Astrocyte of the cerebellum (primary cell): Measurements from ENCODE around the gene DERL3.
"Not testable (repeated sequence)": the region's sequence is repeated elsewhere in the genome, so short reads cannot be mapped to it uniquely, and the experiment has no call there.

Experiments
- DNase-seq: peaks from one replicate; pipeline ENCODE4 v3.0.0-alpha.2; 2011; ENCODE audit warnings: low read depth
- H3K4me3 ChIP-seq: 2 replicates; pipeline ENCODE4 v1.5.1; 2011; ENCODE audit warnings: mild to moderate bottlenecking, low read depth, low read length, moderate library complexity
- in situ Hi-C: cut with HindIII; loops from 2 replicates; pipeline ENCODE4 v1.10.0; 2017; ENCODE audit warnings: low sequenced_read_pairs
- TF ChIP-seq, protein P1 (sequence below): IDR thresholded peaks from 2 replicates; pipeline ENCODE4 v1.5.1; 2012; ENCODE audit warnings: low read length, low read depth, moderate library complexity, mild to moderate bottlenecking; ENCODE audit errors: missing control alignments

DERL3 gene

DNA sequence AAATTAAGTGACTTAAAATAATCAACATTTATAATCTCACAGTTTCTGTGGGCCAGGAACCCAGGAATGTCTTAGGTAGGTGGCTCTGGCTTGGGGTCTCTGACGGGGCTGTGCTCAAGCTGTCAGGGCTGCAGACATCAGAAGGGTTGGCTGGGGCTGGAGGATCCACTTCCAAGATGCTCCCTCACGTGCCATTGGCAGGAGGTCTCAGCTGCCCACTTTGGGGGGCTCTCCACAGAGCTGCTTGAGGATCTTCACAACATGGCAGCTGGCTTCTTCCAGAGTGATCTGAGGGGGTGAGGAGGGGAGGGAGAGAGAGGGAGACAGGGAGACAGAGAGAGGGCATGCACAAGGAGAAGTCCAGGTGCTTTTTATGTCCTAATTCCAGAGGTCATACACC lies 37.0 kb upstream of the DERL3 start:
- in situ Hi-C loops = no loop called here
- DNase-seq = no peak
- TF ChIP-seq, protein P1, sequence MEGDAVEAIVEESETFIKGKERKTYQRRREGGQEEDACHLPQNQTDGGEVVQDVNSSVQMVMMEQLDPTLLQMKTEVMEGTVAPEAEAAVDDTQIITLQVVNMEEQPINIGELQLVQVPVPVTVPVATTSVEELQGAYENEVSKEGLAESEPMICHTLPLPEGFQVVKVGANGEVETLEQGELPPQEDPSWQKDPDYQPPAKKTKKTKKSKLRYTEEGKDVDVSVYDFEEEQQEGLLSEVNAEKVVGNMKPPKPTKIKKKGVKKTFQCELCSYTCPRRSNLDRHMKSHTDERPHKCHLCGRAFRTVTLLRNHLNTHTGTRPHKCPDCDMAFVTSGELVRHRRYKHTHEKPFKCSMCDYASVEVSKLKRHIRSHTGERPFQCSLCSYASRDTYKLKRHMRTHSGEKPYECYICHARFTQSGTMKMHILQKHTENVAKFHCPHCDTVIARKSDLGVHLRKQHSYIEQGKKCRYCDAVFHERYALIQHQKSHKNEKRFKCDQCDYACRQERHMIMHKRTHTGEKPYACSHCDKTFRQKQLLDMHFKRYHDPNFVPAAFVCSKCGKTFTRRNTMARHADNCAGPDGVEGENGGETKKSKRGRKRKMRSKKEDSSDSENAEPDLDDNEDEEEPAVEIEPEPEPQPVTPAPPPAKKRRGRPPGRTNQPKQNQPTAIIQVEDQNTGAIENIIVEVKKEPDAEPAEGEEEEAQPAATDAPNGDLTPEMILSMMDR = no peak
- no peak overlapping the region for H3K4me3 ChIP-seq

DNA sequence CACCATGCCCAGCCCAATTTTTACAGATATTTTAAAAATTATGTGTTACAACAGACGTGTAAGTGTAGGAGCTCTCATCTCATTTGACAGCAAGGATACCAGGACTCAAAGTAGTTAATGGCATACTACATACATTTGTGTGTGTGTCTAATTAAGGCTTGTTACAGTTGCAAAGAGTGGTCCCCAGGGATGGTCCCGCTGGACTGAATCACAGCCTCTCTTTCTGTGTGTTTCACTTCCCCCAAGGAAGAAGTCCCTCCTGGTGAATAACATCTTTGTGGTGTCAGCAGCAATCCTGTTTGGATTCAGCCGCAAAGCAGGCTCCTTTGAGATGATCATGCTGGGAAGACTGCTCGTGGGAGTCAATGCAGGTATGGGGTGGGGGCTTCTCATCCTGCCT lies 36.1 kb upstream of the DERL3 start:
- no peak overlapping the region for H3K4me3 ChIP-seq
- in situ Hi-C loops = no loop called here
- no peak for DNase-seq
- TF ChIP-seq, protein P1 = no peak

DNA sequence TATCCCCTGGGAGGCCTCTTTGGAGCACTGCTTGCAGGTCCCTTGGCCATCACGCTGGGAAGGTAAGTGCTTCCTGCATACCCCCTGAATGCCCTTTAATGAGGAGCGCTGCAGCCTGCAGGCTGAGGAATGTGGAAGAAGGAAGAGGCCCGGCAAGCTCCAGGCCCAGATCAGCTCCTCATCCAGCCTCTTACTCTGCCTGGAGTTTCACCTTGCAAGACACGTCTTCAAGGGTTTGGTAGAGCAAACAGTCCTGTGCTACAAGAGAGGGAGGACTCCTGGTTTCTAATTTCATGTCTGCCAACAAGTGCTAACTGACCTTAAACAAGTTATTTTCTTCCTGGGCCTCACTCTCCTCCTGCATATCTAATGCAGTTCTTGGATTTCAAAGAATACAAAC lies 29.8 kb upstream of the DERL3 start:
- DNase-seq = no peak
- TF ChIP-seq, protein P1 = no peak
- H3K4me3 ChIP-seq = no peak overlapping the region
- in situ Hi-C loops = no loop called here

DNA sequence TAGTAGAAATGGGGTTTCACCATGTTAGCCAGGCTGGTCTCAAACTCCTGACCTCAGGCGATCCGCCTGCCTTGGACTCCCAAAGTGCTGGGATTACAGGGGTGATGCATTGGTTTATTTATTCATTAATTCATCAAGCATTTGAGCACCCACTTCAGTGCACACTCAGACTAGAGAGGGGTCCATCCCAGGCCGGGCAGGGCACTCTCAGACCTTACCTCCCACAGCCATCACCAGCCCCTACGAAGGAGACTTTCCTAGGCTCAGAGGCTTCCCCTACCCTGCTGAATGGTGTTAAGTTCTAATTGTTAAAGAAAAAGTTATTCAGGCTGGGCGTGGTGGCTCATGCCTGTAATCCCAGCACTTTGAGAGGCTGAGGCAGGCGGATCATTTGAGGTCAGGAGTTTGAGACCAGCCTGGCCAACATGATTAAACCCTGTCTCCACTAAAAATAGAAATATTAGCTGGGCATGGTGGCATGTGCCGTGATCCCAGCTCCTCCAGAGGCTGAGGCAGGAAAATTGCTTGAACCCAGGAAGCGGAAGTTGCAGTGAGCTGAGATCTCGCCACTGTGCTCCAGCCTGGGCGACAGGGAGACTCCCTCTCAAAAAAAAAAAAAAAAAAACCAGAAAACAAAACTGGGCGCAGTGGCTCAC lies 25.8 kb upstream of the DERL3 start:
- in situ Hi-C loops, H3K4me3 ChIP-seq, DNase-seq: not testable (repeated sequence)

DNA sequence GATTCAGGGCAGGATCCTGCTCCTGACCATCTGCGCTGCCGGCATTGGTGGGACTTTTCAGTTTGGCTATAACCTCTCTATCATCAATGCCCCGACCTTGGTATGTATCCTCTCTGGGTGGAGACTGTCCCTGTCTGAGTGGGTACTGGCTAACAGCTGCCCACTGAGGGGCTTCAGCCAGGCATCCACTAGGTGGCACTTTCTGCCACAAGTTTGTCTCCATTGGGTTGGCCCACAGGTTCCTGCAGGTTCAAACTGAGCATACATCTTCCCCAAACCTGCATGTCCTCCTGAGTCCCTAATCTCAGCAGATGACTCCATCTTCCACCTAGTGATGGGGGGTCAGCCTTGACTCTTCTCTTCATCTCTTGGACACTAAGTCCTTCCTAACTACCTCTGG lies 23.3 kb upstream of the DERL3 start:
- H3K4me3 ChIP-seq = no peak overlapping the region
- DNase-seq = no peak
- in situ Hi-C loops = no loop called here
- TF ChIP-seq, protein P1 = peak; percentile 76

DNA sequence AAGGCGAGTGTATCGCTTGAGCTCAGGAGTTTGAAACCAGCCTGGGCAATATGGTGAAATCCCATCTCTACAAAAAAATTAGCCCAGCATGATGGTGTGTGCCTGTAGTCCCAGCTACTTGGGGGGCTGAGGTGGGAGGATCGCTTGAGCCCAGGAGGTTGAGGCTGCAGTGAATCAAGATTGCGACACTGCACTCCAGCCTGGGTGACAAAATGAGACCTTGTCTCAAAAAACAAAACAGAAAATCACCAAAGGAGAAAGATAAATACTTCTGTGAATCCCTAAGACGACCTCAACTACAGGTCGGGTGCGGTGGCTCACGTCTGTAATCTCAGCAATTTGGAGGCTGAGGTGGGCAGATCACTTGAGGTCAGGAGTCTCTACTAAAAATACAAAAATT lies 21.4 kb upstream of the DERL3 start:
- in situ Hi-C loops, H3K4me3 ChIP-seq, DNase-seq: not testable (repeated sequence)

DNA sequence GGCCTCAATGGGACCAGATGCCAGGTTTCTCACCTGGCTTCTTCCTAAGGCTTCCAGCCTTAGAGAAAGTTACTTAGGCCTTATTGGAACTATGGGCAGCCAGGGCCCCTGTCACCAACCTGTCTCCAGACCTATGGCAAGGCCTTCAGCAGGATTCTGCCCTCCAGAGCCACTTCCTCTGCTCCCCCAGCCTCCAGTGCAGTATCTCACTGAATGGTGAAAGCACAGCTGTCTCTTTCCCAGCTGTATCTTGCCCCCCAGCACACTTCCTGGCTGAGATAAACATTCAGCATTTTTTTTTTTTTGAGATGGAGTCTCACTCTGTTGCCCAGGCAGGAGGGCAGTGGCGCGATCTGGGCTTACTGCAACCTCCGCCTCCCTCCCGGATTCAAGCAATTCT lies 20.4 kb upstream of the DERL3 start:
- TF ChIP-seq, protein P1 = no peak
- DNase-seq = no peak
- in situ Hi-C loops = no loop called here
- H3K4me3 ChIP-seq = no peak overlapping the region

DNA sequence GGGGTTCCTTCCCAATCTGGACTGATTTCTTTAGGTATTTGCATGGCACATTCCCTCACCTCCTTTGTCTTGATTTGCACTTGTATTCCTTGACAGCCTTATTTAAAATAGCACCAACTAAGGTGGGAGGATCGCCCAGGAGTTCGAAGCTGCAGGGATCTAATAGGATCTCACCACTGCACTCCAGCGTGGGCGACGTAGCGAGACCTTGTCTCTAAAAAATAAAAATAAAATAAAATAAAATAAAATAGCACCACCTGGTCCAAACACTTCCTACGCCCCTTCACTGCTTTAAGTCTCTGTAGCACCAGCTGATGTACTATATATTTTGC lies 19.6 kb upstream of the DERL3 start:
- peak overlapping the region; percentile 69 for H3K4me3 ChIP-seq
- DNase-seq = no peak
- TF ChIP-seq, protein P1 = no peak
- in situ Hi-C loops = no loop called here
